Stimulated activated naive CD8-positive, alpha-beta T cell treated with anti-CD3 and anti-CD28 coated beads, Interleukin-15, amount 100 ng/mL, for 72 hours (primary cell): ENCODE measurements around the gene GOLIM4.
"Not testable (repeated sequence)": the region's sequence is repeated elsewhere in the genome, so short reads cannot be mapped to it uniquely, and the experiment has no call there.

Source experiments
- ATAC-seq: fragments of 150-1000 bp; cut with Tn5 transposase; 2 replicates; pipeline ENCODE4 v1.10.0; 2021; ENCODE audit warnings: mild to moderate bottlenecking, moderate library complexity
- DNase-seq, 2 donors: peaks; one replicate each; pipeline ENCODE4 v3.0.0; 2021 to 2022
- H3K27ac Mint-ChIP-seq, 2 donors: one replicate each; pipeline ENCODE4 v1.8.0; 2022; ENCODE audit warnings: mild to moderate bottlenecking in 2 of 2, mixed read lengths in 2 of 2, moderate library complexity in 2 of 2
- H3K27me3 Mint-ChIP-seq: one replicate; pipeline ENCODE4 v1.8.0; 2022; ENCODE audit warnings: mixed read lengths
- H3K4me1 Mint-ChIP-seq: one replicate; pipeline ENCODE4 v1.8.0; 2022; ENCODE audit warnings: mild to moderate bottlenecking, mixed read lengths
- H3K4me3 Mint-ChIP-seq, 2 donors: one replicate each; pipeline ENCODE4 v1.8.0; 2022; ENCODE audit warnings: mild to moderate bottlenecking in 2 of 2, mixed read lengths in 2 of 2, moderate library complexity in 1 of 2
- H3K9me3 Mint-ChIP-seq, 2 donors: one replicate each; pipeline ENCODE4 v1.8.0; 2022; ENCODE audit warnings: mixed read lengths in 2 of 2

The GOLIM4 gene, protein sequence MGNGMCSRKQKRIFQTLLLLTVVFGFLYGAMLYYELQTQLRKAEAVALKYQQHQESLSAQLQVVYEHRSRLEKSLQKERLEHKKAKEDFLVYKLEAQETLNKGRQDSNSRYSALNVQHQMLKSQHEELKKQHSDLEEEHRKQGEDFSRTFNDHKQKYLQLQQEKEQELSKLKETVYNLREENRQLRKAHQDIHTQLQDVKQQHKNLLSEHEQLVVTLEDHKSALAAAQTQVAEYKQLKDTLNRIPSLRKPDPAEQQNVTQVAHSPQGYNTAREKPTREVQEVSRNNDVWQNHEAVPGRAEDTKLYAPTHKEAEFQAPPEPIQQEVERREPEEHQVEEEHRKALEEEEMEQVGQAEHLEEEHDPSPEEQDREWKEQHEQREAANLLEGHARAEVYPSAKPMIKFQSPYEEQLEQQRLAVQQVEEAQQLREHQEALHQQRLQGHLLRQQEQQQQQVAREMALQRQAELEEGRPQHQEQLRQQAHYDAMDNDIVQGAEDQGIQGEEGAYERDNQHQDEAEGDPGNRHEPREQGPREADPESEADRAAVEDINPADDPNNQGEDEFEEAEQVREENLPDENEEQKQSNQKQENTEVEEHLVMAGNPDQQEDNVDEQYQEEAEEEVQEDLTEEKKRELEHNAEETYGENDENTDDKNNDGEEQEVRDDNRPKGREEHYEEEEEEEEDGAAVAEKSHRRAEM

GRCh38 chr3:168095611-168096209 is at the start of gene GOLIM4:
Gene GOLIM4 (minus strand): TSS chr3:168095924. CDS start chr3:168095285, 639 bp downstream.
- DNase-seq (peak; percentile 72 to 83), ATAC-seq (peak; percentile 84)
- Mint-ChIP-seq H3K4me1 (peaks cover 6% of the 10 kb centered on the region), H3K9me3 (no peaks in the 10 kb centered on the region), H3K27ac (peak within 1 kb of the TSS in 1 of 2 donors; percentile 68), H3K27me3 (peaks cover 66% of the 10 kb centered on the region), H3K4me3 (peak within 1 kb of the TSS; percentile 87 to 94)

- DNase-seq (no peak), ATAC-seq (no peak)
- H3K4me3 Mint-ChIP-seq = no peak overlapping the region
- no peaks in the 10 kb centered on the region for H3K4me1 Mint-ChIP-seq
- H3K9me3 Mint-ChIP-seq = no peaks in the 10 kb centered on the region
- no peak overlapping the region for H3K27ac Mint-ChIP-seq
- H3K27me3 Mint-ChIP-seq = no peaks in the 10 kb centered on the region
Observed at GRCh38 chr3:168141405-168141998, 45.8 kb upstream of the GOLIM4 start.

DNA sequence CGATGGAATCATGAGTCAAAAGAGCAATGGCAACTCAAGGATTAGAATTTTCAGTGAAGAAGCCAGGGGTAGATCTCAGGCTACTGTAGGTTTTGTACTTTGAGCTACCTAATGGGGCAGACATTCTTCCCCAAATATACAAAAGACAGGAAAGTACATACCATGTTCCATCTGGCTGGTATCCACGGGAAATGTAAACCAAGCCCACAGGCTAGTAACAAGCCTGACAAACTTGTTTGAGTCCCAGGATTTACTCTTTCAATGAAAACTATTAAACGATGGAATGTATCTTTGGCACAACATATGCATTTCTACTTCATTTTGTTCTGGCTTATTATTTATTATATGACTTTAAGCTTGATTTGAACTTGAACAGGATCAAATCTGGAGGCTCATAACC is 44.2 kb upstream of the GOLIM4 start:
- ATAC-seq (no peak), DNase-seq (no peak)
- no peaks in the 10 kb centered on the region for H3K9me3 Mint-ChIP-seq
- H3K27ac Mint-ChIP-seq = no peak overlapping the region
- no peaks in the 10 kb centered on the region for H3K4me1 Mint-ChIP-seq
- no peaks in the 10 kb centered on the region for H3K27me3 Mint-ChIP-seq
- no peak overlapping the region for H3K4me3 Mint-ChIP-seq

GRCh38 chr3:168138421-168138820 is 42.7 kb upstream of the GOLIM4 start:
- no peaks in the 10 kb centered on the region for H3K27me3 Mint-ChIP-seq
- no peak overlapping the region for H3K27ac Mint-ChIP-seq

GRCh38 chr3:168134931-168135330 is 39.2 kb upstream of the GOLIM4 start:
- ATAC-seq = no peak
- Mint-ChIP-seq H3K4me1 (no peaks in the 10 kb centered on the region), H3K27me3 (no peaks in the 10 kb centered on the region), H3K9me3 (peaks cover 6% of the 10 kb centered on the region in 2 donors), H3K4me3 (no peak overlapping the region), H3K27ac (no peak overlapping the region)
- DNase-seq = no peak

More at GRCh38 chr3:168138421-168138820, 42.7 kb upstream of the GOLIM4 start:
- DNase-seq (no peak), ATAC-seq (no peak)
- no peaks in the 10 kb centered on the region for H3K9me3 Mint-ChIP-seq
- no peaks in the 10 kb centered on the region for H3K4me1 Mint-ChIP-seq
- no peak overlapping the region for H3K4me3 Mint-ChIP-seq

GRCh38 chr3:168130250-168130649 is 34.5 kb upstream of the GOLIM4 start:
- not testable (repeated sequence) for DNase-seq, H3K4me3 Mint-ChIP-seq, H3K27me3 Mint-ChIP-seq

DNA sequence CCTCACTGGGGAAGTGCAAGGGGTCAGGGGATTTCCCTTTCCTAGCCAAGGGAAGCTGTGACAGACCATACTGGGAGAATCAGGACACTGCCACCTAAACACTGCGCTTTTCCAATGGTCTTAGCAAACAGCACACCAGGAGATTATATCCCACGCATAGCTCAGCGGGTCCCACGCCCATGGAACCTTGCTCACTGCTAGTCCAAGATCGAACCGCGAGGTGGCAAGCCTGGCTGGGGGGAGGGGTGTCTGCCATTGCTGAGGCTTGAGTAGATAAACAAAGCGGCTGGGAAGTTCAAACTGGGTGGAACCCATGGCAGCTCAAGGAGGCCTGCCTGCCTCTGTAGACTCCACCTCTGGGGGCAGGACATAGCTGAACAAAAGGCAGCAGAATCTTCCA is 32.7 kb upstream of the GOLIM4 start:
- not testable (repeated sequence) for H3K27ac Mint-ChIP-seq, ATAC-seq, DNase-seq

More at GRCh38 chr3:168130250-168130649, 34.5 kb upstream of the GOLIM4 start:
- ATAC-seq, H3K4me1 Mint-ChIP-seq, H3K27ac Mint-ChIP-seq: not testable (repeated sequence)
- peaks cover 20 to 22% of the 10 kb centered on the region in 2 donors for H3K9me3 Mint-ChIP-seq

DNA sequence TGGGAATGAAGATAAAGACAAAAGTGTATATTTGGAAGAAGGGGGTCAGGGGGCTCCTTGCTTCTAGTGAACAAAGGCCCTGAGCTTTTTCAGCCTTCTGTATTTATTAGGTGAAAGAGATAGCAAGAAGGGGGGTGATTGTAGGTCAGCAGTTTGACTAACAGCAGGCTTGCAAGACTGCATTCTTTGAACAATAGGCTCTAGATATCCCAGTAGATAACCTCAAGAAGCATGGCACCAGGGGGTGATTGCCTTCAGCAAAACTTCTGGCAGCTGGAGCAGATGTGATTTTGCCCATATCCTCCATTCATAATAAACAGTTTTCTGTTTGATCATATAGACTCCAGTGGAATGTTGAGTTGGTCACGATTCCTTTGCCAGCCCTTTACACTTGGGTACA is 31.7 kb upstream of the GOLIM4 start:
- peaks cover 20 to 22% of the 10 kb centered on the region in 2 donors for H3K9me3 Mint-ChIP-seq
- DNase-seq (no peak), ATAC-seq (no peak)
- no peaks in the 10 kb centered on the region for H3K4me1 Mint-ChIP-seq
- no peaks in the 10 kb centered on the region for H3K27me3 Mint-ChIP-seq
- H3K27ac Mint-ChIP-seq = no peak overlapping the region
- H3K4me3 Mint-ChIP-seq = no peak overlapping the region

More for the DNA sequence above, 32.7 kb upstream of the GOLIM4 start:
- H3K4me1 Mint-ChIP-seq, H3K4me3 Mint-ChIP-seq, H3K27me3 Mint-ChIP-seq: not testable (repeated sequence)
- H3K9me3 Mint-ChIP-seq = peaks cover 20 to 22% of the 10 kb centered on the region in 2 donors

DNA sequence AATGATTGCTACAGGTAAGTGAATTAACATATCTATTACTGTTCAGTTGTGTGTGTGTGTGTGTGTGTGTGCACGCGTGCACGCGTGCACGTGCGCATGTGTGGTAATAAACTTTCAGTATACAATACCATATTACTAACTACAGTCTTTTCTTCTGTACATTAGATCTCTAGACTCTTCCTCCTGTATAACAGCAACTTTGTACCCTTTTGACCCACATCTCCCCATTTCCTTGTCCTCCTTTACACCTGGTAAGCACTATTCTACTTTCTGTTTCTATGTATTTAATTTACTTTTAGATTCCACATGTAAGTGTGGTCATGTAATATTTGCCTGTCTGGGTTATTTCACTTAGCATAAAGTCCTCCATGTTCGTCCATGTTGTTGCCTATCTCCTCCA is 29.1 kb upstream of the GOLIM4 start:
- Mint-ChIP-seq H3K4me1 (no peaks in the 10 kb centered on the region), H3K9me3 (peaks cover 13 to 16% of the 10 kb centered on the region in 2 donors), H3K27ac (no peak overlapping the region), H3K4me3 (no peak overlapping the region), H3K27me3 (no peaks in the 10 kb centered on the region)
- DNase-seq = no peak
- ATAC-seq = no peak

- no peaks in the 10 kb centered on the region for H3K4me1 Mint-ChIP-seq
- ATAC-seq (no peak), DNase-seq (no peak)
- H3K27me3 Mint-ChIP-seq = no peaks in the 10 kb centered on the region
- H3K27ac Mint-ChIP-seq = no peak overlapping the region
- H3K4me3 Mint-ChIP-seq = no peak overlapping the region
- peaks cover 12 to 13% of the 10 kb centered on the region in 2 donors for H3K9me3 Mint-ChIP-seq
Observed at GRCh38 chr3:168124291-168124690, 28.6 kb upstream of the GOLIM4 start.

DNA sequence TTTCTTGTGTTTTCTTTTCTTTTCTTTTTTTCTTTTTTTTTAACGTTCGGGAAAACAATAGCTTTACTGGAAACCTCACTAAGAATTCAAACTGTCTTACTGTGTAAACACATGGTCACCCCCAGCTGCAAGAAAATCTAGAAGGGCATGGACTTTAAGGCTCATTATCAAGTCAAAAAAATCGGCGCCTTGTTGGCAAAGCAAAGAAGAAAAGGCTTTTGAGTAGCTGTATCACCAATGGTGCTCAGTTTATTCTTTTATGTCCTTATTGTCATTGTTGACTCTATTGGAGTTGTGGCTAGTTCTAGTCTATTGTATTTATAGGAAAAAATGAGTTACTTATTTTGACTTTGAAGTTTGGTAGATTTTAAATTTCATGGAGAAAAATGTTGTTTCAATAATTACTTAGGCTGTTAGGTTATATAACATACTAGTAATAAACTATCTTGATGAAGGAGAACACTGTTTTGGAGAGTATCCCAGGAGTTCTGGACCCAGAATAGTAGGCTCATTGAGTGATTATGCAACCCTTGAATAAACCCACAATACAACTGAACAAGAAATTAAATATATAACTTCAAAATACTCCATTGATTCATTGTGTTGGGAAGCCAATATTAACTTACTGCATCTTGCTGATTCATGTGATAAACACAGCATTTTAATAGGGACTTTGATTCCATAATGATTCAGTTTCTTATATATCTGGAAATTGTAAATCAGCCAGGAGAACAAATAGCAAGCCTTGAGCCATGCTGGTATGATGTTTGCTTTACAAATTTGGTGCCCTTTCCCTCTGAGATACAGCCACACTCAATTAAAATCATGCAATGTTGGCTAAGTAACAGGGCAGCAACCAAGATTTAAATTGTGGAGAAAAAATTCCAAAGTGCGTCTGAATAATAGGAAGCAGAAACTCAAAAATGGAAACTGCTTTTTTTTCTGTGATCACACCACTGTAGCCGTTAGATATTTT is 27.8 kb upstream of the GOLIM4 start:
- no peak for DNase-seq
- no peaks in the 10 kb centered on the region for H3K4me1 Mint-ChIP-seq
- no peaks in the 10 kb centered on the region for H3K27me3 Mint-ChIP-seq
- H3K4me3 Mint-ChIP-seq = no peak overlapping the region
- no peak overlapping the region for H3K27ac Mint-ChIP-seq
- ATAC-seq = no peak
- peaks cover 9 to 13% of the 10 kb centered on the region in 2 donors for H3K9me3 Mint-ChIP-seq

GRCh38 chr3:168121184-168122017 is 25.7 kb upstream of the GOLIM4 start:
- H3K9me3 Mint-ChIP-seq = peaks cover 0 to 2% of the 10 kb centered on the region in 2 donors
- no peaks in the 10 kb centered on the region for H3K4me1 Mint-ChIP-seq
- no peaks in the 10 kb centered on the region for H3K27me3 Mint-ChIP-seq
- H3K4me3 Mint-ChIP-seq = no peak overlapping the region
- DNase-seq (no peak), ATAC-seq (no peak)
- no peak overlapping the region for H3K27ac Mint-ChIP-seq

GRCh38 chr3:168117853-168118313 is 22.2 kb upstream of the GOLIM4 start:
- Mint-ChIP-seq H3K27me3 (no peaks in the 10 kb centered on the region), H3K4me3 (no peak overlapping the region), H3K4me1 (no peaks in the 10 kb centered on the region), H3K9me3 (no peaks in the 10 kb centered on the region), H3K27ac (no peak overlapping the region)
- DNase-seq (no peak), ATAC-seq (no peak)

GRCh38 chr3:168117059-168117458 is 21.3 kb upstream of the GOLIM4 start:
- no peaks in the 10 kb centered on the region for H3K27me3 Mint-ChIP-seq
- no peaks in the 10 kb centered on the region for H3K9me3 Mint-ChIP-seq
- no peaks in the 10 kb centered on the region for H3K4me1 Mint-ChIP-seq
- no peak for ATAC-seq
- no peak for DNase-seq
- H3K4me3 Mint-ChIP-seq = no peak overlapping the region
- H3K27ac Mint-ChIP-seq = no peak overlapping the region
